Skin of body (tissue), 2 donors: ENCODE data around the gene PSPC1. TPM values are rescaled to one million over a fixed set of nuclear protein-coding genes. Genes with fewer than 3 reads are reported as not detected.
"Not testable (repeated sequence)": the region's sequence is repeated elsewhere in the genome, so short reads cannot be mapped to it uniquely, and the experiment has no call there.

Source experiments
- DNase-seq: peaks from one replicate; lab custom pipeline; 2025; lab: John Stamatoyannopoulos, UW
- total RNA-seq: library from RNA; depleted of rRNA; stranded (reverse); fragments of >200 nt; gene quantifications from one replicate; pipeline ENCODE4 v1.2.3, GENCODE V29; 2014

PSPC1 gene
- total RNA-seq, 1 donor from 2014 or later = 56.7 TPM

DNA sequence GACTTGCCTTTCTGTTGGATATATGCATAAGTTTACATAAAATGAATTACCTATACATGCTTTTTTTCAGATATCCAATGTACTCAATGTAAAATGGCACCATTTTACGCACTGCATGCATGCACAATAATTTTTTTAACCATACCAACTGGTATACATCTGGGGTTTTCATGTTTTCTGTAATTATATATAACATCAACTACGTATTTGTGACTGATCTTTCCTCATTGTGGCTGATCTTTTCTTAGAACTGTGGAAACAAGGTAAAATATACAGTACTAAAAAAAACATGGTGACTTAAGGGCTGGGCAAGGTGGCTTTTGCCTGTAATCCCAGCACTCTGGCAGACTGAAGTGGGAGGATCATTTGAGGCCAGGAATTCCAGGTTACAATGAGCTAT, 18.5 kb downstream of the PSPC1 start:
- DNase-seq = no peak

DNA sequence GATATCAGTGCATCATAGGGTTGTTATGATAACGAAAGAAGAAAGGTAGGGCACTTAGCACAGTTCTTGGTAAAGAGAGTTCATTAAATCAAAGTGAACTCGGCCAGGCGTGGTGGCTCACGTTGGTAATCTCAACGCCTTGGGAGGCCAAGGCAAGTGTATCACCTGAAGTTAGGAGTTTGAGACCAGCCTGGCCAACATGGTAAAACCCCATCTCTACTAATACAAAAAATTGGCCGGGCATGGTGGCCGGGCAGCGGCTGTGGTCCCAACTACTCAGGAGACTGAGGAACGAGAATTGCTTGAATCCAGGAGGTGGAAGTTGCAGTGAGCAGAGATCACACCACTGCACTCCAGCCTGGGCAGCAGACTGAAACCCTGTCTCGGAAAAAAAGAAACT, 19.1 kb downstream of the PSPC1 start:
- no peak for DNase-seq

DNA sequence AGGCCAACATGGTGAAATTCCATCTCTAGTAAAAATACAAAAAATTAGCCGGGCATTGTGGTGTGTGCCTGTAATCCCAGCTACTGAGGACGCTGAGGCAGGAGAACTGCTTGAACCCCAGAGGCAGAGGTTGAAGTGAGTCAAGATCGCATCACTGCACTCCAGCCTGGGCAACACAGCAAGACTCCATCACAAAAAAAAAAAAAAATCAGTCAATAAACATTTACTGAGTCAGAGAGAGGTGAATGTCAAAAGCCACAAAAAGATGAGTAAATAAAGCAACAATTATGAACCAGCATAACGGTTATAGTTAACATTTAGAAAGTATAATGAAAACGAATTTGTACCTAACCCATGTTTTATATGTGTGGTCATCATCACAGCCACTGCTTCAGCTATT, 23.1 kb downstream of the PSPC1 start:
- no peak for DNase-seq

DNA sequence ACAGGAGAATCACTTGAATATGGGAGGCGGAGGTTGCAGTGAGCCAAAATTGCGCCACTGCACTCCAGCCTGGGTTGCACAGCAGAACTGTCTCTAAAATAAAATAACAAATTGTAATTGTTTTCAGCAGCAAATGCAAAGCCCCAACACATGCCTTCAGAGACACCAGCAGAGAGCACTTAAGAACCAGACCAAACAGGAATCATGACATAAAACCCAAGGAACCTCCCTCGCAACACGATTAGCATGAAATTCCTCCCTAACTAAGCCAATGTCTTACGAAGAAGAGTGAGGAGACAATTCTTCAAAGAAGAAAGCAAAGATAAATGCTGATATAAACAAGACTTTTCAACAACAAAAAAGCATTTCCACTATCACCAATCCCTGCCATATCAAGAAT, 40.1 kb downstream of the PSPC1 start:
- no peak for DNase-seq

DNA sequence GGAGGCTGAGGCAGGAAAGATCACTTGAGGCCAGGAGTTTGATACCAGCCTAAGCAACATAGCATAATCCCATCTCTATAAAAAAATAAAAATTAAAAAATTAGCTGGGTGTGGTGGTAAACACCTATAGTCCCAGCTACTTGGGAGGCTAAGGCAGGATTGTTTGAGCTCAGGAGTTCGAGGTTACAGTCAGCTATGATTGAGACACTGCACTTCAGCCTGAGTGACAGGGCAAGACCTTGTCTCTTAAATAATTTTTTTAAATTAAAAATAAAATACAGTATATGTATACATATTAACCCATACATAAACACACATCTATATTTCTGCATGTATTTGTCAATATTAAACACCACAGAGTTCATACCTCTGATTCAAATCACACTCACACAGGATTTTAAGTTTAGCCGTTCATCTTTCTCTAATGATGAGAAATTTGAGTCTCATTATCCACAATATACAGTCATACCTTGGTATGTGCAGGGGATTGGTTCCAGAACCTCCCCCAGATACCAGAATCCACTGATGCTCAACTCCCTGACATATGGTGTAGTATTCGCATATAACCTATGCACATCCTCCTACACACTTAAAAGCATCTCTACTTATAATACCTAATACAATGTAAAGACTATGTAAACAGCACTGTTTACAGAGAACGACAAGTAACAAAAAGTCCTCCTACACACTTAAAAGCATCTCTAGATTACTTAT, 44.7 kb downstream of the PSPC1 start:
- no peak for DNase-seq

DNA sequence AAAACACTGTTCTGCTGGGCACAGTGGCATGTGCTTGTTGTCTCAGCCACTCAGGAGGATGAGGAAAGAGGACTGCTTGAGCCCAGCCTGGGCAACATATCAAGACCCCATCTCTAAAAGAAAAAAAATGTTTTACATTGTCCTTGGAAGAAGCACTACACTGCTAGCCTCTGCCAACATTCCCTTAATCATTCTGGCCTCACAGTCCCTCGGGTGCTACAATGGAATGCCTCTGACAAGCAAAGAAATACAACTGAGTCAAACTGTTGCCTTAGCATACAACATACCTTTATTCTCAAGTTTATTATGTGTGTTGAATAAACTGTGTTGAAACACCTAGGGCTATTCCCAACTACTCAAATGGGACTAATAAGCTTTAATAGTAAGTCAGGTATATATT, 56.1 kb downstream of the PSPC1 start:
- DNase-seq = no peak

DNA sequence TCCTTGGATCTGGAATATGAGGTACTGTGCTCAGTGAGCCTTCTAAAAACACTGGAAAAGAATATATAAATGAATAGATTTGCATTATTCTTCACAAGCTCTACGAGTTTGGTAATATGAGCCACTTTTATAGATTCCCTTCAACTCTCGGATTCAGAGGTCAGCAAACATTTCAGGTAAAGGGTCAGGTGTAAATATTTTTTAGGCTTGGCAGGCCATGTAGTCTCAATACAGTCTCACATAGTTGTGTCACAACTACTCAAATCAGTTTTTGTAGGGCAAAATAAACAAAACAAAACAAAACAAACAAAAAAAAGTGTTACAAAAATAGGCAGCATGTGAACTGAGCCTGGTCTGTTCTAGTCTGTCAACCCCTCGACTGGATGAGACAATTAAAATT, 57.4 kb downstream of the PSPC1 start:
- DNase-seq = no peak

DNA sequence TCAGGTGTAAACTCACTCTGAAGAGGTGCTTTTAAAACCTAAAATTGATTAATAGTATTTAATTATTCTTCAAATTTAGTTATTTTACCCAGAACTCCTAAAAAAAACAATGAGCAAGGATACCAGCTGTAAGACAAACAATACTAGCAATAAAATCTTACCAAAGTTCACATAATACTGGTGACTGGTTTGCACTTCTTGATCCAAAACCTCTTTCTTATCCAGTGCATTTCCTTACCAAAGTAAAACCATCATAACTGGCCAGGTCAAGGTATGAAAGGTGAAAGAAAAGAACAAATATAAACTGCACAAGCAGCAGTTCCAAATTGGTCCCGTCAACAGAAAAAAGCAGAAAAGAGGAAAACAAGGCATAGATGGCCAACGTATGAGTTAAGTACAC, 62.7 kb downstream of the PSPC1 start:
- no peak for DNase-seq

DNA sequence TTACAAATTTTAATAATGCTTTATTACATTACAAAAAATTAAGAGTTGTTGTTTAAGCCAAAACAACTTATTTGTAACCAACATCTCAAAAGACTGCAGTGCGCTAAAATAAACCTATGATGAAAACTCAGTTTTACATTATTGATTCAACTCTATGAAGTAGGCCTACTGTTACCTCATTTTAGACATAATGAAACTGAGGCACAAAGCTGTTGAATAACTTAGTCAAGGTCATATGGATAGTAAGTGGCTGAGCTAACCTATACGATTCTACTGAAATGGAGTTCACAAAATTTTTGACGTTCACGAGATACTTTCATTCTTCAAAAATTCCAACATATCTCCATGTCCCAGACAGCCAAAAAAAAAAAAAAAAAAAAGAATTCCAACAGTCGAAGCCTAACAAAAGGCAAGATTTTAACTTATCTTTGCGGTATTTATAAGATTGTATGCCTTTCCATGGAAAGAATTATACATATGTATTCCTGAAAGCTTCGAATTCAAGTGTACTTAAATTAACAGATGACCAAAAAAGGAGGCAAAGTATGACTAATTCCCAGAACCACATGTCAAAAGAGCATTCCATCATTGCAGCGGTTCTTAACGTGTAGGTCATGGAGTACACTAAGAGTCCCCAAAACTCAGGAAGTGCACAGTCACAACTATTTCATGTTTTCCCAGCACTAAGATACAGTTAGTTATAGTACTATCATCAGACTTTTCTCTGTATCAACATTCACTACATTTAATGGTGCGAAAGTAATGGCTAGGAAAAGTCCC, 69.4 kb downstream of the PSPC1 start:
- no peak for DNase-seq

DNA sequence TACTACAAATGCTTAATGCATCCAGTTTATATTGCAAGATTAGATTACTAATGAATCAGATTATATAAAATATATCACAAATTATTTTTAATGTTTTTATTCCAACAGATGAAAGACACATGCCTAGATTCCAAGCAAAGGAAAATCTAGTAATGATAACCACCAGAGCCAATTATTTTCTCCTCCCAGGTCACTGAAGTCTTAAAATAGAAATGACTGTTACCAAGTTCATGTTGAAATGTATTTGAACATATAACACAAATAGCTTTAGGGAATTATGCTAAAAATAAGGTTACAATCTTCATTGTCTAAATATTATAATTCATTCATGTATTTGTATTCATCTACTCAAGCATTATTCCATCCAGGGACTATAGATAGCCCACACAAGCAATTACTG, 73.0 kb downstream of the PSPC1 start:
- not testable (repeated sequence) for DNase-seq

DNA sequence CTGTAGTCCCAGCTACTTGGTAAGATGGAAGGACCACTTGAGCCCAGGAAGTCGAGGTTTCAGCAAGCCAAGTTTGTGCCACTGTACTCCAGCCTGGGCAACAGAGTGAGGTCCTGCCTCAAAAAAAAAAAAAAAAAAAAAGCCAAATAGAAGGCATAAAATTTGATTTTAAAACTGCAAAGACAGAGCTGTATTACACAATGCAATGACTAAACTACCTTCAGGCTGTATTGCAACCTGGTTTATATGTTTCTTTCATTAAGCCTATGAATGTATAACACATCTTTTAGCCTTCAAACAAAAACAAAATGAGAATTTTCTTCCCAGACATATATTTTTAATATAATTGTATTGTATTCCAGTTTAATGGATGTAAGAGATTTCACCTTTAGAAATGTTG, 73.7 kb downstream of the PSPC1 start:
- DNase-seq = not testable (repeated sequence)

DNA sequence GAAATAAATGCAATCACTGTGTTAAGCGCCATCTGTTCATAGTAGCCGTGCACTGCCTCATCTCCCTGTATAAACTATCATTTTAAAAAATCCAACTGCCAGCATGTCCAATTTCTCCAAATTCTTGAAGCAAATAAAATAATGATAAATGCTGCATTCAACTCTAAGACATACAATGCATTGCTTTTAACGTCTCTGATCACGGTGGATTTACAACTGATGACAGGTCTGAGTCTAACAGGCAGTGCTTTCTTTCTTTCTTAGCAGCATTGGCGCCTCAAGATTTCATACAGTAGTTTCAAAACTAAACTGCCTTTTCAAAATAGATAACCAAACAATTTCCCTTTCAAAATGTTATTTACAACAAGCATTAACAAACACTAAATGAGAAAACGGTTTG, 78.5 kb downstream of the PSPC1 start:
- not testable (repeated sequence) for DNase-seq

DNA sequence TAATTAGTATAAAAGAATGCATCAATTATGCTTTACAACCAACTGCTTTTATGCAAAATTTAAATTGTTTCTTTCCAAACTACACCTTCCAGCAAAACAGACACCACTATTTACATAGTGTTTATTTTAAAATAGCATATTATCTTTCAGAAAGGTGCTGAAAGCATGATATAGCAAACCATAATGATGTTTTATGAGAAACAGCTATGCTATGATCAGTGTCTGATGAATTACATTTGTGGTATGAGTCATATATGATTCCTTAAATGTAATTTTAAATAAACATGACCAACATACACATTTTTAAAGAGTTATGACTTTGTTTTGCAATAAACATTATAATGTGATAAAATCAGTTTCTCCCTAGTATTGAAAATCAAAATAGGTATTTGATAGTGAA, 81.1 kb downstream of the PSPC1 start:
- not testable (repeated sequence) for DNase-seq

DNA sequence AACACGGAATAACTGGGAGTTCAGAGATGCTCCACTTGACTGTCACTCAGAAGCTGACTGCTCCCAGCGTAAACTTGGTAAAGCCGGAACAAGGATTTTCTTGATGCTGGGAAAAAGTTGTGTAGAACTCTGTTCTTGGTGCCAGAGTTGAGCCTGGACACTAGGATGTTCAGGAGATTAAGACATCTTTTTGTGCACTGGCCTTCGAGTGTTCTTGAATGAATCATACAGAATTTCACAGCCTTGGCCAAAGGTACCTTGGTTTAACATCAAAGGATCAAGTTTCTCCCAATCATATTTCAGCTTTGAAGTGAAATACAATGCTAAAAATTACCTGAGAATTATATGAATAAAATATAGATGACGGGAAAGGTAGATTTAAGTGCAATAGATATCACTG, 81.8 kb downstream of the PSPC1 start:
- DNase-seq = not testable (repeated sequence)

DNA sequence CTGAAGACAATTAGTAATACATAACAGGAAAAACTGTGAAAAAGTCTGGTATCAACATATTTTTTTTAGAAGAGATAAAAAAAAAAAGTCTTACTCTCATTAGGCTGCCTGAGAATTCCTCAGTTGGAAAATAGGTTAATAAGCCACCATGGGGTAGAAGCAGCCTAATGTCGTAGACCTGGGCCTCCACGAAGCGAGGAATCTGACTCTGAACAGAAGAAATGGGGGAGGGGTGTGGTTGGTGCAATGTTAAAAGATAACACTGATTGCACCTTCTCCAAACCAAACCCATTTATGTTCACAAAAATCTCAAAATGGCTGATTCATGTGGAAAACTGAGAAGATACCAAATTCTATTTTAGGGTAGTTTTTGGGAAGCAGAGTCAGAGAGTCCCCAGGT, 86.9 kb downstream of the PSPC1 start:
- no peak for DNase-seq

DNA sequence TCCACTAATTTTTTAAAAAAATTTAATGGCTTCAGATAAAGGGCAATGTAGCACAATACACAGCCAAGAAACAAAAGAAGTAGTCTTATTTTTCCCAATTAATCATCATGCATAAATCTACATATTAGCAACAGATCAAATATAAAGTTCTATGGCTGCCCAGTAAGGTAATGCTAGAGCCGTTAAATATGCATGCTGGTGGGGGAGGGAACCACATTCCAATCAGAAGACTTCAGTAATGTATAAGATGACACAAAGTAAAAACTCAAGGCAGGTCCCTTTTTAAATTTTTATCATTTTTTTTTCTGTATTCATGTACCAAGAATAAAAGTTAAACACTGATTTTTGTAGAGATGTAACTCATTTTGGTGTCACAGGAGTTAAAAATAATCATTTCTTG, 87.3 kb downstream of the PSPC1 start:
- DNase-seq = no peak

DNA sequence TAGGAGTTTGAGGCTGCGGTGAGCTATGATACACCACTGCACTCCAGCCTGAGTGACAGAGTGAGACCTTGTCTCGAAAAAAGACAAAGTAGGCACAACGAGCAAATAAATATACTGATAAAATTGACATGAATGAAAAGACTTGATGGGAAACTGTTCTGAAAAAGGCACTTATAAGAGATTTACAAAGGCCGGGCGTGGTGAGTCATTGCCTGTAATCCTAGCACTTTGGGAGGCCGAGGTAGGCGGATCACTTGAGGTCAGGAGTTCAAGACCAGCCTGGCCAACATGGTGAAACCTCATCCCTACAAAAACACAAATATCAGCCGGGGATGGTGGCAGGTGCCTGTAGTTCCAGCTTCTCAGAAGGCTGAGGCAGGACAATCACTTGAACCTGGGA, 91.3 kb downstream of the PSPC1 start:
- DNase-seq = not testable (repeated sequence)

DNA sequence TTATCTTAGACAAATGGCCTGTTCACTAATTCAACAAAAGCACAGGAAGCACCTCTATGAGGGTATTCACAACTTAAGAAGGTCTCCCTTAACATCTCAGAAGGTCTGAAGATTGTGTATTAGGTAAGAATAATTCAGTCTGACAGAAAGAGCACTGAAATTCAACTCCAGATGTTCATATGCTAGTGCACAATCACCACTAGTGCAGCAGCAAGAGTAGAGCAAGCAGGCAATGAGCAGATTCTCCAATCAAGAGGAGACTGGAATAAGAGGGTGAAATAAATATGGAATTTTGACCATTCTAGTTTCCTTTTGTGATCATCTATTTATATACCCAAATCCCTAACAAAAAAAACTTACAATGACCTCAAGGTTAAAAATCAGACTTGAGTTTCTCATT, 97.3 kb downstream of the PSPC1 start:
- DNase-seq = no peak

DNA sequence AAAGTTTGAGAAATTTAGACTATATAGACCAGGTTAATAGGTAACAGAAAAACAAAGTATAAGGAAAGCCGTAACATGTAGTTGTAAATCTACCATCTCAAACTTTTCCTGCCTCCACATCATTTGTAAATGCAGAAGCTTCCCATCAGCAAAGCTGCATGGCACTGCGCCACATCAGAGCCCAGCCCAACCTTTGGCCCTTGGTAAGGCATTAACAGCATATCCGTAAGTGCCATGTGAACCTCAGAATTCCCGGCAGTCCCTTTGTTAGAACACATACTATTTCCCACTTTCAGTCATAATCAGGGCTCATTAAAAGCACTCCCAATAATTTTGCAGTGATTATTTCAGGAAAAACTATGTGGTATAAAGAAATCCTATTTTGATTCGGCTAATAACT, 97.7 kb downstream of the PSPC1 start:
- no peak for DNase-seq

DNA sequence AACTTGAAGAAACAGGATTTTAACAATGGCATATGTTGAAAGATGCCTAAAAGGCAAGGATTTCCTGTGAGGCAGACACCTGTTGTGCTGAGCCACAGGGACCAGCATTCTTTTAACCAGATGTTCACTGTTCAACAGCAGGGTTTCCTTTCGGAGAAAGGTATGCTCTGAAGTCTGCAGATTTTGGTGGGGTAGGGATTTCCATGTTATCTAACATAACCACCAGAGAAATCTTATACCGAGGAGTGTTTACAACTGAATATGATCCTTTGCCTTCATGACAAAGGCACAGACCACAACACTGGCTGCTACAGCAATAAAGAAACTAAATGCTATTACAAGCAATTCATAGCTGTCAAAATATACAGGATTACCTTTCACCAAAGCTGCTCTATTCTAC, 101.2 kb downstream of the PSPC1 start:
- DNase-seq = no peak

DNA sequence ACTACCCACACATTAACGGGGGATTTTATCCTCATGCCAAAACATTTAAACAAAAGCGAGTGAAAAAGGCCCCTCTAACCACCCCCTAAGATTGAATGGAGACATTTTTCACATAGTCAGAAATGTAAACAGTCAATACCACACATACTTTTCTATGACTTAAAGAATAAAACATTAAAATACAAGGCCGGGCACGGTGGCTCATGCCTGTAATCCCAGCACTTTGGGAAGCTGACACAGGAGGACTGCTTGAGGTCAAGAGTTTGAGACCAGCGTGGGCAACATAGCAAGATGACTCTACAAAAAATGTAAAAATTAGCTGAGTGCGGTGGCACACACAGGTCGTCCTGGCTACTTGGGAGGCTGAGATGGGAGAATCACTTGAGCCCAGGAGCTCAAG, 102.0 kb downstream of the PSPC1 start:
- DNase-seq = no peak

DNA sequence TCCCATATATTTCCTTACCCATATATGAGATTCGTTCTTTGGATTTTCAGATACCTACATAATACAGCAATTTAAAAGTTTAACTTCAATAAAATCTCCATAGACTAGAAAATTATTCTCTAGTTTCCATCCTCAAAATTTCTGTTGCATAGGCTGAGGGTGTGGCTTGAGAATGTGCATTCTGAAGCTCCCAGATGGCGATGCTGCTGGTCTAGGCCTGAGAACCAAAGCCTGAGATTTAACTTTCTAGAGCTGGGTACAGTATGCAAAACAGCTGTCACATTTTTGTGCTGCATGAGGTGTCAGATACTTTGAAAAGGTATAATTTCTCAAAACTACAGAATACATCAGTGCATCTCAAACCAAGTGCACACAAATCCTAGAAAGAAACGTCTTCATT, 106.6 kb downstream of the PSPC1 start:
- no peak for DNase-seq

DNA sequence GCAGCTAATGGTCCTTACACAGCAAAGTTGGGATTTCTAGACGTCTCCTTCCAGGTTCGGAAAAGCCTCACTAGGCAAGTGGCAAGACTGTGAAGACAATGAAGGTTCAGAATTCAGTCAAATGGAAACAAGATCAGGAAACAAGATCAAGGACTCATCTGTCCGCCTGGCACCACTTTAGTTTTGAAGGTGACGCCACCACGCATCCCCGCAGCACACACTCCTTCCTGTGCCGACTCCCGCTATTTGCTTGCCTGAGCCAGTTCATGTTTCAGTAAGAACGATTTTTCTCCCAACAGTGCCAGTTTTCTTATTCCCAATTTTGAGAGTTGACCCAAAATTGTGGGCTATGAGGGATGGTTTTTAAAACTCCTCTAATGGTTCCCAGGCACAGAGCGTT, 107.8 kb downstream of the PSPC1 start:
- DNase-seq = no peak
